HG02763 (cell line): ENCODE data around the gene KSR1.
"Not testable (repeated sequence)": the region's sequence is repeated elsewhere in the genome, so short reads cannot be mapped to it uniquely, and the experiment has no call there.

Experiments
- ATAC-seq: cut with Tn5 transposase; IDR thresholded peaks from one replicate; pipeline ENCODE4 v1.9.1; 2021; ENCODE audit warnings: mild to moderate bottlenecking, moderate library complexity; ENCODE audit not compliant: unreplicated experiment

Gene KSR1

GRCh38 chr17:27425991-27426390 is 30.3 kb upstream of the KSR1 start:
- ATAC-seq: no peak

DNA sequence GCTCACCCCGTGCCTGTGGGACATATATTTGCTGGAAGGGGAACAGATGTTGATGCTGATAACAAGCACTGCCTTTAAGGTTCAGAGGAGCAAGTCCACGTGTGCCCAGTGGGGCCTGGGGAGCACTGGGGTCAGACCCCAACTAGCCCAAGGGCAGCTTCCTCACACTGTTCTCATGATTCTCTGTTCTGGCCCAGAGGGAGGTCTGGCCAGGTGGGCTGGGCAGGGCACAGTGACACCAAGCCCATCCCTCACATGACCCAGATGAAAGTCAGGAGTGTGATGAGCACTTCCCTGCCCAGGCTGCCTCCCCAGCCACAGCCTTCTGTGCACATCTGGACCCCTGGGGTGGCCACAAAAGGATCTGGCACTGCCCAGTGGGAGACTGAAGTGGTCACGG is 29.8 kb upstream of the KSR1 start:
- ATAC-seq: not testable (repeated sequence)

GRCh38 chr17:27427166-27427862 is 28.9 kb upstream of the KSR1 start:
- not testable (repeated sequence) for ATAC-seq

DNA sequence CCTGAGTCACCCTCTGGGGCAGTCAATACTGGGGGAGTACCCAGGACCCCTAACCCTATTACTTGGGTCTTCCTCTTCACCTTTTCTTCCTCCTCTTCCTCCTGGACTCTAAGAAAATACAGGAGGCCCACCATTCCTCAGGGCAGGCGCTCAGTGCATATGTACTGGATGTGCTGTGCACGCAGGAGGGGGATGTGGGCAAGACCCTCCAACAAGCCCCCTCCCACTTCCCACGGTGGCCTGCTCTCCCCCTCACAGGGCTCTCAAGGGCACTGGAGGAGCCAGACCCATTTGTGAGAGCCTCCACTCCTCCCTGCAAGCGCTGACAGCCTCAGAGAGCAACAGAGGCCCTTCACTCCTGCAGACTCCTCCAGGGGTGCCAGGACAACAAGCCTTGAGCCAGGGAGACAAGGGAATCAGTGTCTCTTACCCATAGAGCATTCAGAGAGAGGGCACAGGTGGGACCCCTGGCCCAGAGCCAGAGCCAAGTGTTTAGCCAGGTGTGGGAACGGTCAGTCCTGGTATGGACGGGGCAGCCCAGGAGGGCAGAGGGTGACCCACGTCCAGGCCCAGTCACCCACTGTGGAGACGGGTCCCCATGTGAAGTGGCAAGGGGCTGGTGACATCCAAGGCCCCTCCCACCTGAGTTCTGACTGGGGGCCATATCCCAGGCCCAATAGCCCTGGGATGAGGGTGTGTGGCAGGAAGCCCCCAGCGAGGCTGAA is 27.3 kb upstream of the KSR1 start:
- ATAC-seq: no peak

GRCh38 chr17:27429666-27430382 is 26.4 kb upstream of the KSR1 start:
- no peak for ATAC-seq

GRCh38 chr17:27430383-27430840 is 25.8 kb upstream of the KSR1 start:
- no peak for ATAC-seq

- no peak for ATAC-seq
Measured at GRCh38 chr17:27430882-27431491, 25.3 kb upstream of the KSR1 start.

DNA sequence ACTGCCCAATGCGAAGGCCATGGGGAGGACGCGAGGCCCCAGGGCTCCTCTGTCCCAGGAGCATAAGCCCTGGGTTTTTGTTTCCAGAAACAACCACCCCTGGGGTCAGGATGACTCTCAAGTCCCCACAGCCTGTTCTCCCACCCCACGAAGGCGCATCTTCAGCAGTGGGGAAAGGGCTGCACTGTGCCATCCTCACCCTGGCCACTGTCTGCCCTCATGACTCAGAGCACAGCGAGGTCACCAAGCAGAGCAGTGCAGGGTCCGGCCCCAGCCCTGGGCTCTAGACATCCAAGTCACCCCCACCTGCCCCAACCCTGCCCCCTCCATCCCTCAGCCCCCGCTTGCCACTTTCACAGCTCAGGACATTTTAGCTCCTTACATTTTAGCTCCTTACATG is 22.7 kb upstream of the KSR1 start:
- ATAC-seq: no peak

GRCh38 chr17:27435431-27436070 is 20.7 kb upstream of the KSR1 start:
- ATAC-seq: not testable (repeated sequence)

- no peak for ATAC-seq
Measured at GRCh38 chr17:27438348-27438998, 17.8 kb upstream of the KSR1 start.

GRCh38 chr17:27439342-27439741 is 16.9 kb upstream of the KSR1 start:
- ATAC-seq: no peak

- no peak for ATAC-seq
Measured at GRCh38 chr17:27442702-27443101, 13.5 kb upstream of the KSR1 start.

- no peak for ATAC-seq
Measured at GRCh38 chr17:27443491-27443890, 12.8 kb upstream of the KSR1 start.

DNA sequence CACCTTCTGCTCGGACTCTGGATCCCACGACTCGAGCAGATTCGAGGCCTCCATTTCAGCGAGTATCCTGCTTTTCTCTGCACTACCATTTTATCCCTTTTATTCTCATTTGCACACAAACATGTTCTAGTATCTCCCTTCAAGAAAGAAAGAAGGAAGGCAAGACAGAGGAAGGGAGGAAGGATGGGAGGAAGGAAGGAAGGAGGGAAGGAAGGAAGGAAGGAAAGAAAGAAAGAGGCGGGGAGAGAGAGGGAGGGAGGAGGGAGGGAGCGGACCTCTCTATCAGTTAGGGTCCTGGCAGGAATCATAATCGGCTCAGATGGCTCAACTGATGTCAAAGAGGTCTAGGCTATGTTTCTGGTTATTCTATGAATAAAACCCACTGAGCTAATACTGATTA is 10.3 kb upstream of the KSR1 start:
- no peak for ATAC-seq

- no peak for ATAC-seq
Measured at GRCh38 chr17:27446569-27447301, 9.5 kb upstream of the KSR1 start.

DNA sequence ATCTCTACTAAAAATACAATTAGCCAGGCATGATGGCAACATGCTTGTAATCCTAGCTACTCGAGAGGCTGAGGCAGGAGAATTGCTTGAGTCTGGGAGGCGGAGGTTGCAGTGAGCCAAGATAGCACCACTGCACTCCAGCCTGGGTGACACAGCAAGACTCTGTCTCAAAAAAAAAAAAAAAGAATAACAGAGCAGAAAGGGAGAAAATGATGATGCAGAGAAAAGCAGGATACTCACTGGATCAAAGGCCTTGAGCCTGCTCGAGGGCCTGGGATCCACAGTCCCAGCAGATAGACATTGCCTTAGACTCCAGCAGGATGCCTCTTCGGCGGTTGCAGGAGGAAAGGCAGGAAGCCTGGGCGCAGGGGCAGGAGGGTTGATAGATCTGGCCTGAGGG is 7.7 kb upstream of the KSR1 start:
- ATAC-seq: not testable (repeated sequence)

- ATAC-seq: no peak
Measured at GRCh38 chr17:27449541-27449940, 6.7 kb upstream of the KSR1 start.

- no peak for ATAC-seq
Measured at GRCh38 chr17:27449988-27450387, 6.3 kb upstream of the KSR1 start.

DNA sequence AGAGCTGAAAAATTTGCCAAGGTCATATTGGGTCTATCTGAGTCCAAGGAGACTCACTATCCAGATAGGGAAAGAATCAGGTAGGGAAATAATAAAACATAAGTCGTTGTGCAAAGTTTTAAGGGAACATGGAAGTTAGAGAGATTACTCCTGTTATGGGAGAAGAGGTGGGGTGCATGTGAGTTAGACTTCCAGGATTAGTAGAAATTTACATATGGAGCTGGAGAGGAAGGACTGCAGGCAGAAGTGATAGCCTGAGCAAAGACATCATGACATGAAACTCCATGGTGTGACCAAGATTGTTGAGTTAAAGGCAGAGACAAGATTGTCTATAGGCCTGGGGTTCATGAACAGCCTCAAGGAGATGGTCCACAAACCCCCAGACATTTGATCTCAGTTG is 5.8 kb upstream of the KSR1 start:
- ATAC-seq: no peak

- no peak for ATAC-seq
Measured at GRCh38 chr17:27451906-27452305, 4.3 kb upstream of the KSR1 start.
